BLaER1 (cell line): ENCODE data around the gene OR5AS1.
"Not testable (repeated sequence)": the region's sequence is repeated elsewhere in the genome, so short reads cannot be mapped to it uniquely, and the experiment has no call there.

Source experiments
- H3K27ac ChIP-seq: shearing (Covaris generic); formaldehyde crosslinking; 2 replicates; pipeline ENCODE4 v1.8.1; 2022
- H3K27me3 ChIP-seq: shearing (Covaris generic); formaldehyde crosslinking; 2 replicates; pipeline ENCODE4 v1.8.1; 2022
- H3K36me3 ChIP-seq: shearing (Covaris generic); formaldehyde crosslinking; 2 replicates; pipeline ENCODE4 v1.8.1; 2022
- H3K4me1 ChIP-seq: shearing (Covaris generic); formaldehyde crosslinking; 2 replicates; pipeline ENCODE4 v1.8.1; 2022
- H3K4me2 ChIP-seq: shearing (Covaris generic); formaldehyde crosslinking; 2 replicates; pipeline ENCODE4 v1.8.1; 2022
- H3K4me3 ChIP-seq: shearing (Covaris generic); formaldehyde crosslinking; 2 replicates; pipeline ENCODE4 v1.8.1; 2022
- H3K9ac ChIP-seq: shearing (Covaris generic); formaldehyde crosslinking; 2 replicates; pipeline ENCODE4 v1.8.1; 2022
- H3K9me3 ChIP-seq: shearing (Covaris generic); formaldehyde crosslinking; 2 replicates; pipeline ENCODE4 v1.8.1; 2022
- H4K20me1 ChIP-seq: shearing (Covaris generic); formaldehyde crosslinking; 2 replicates; pipeline ENCODE4 v1.8.1; 2022
- Cebpa-rat ChIP-seq: shearing (Covaris generic); IDR thresholded peaks from 2 replicates; pipeline ENCODE4 v1.8.1; 2022

The OR5AS1 gene

DNA sequence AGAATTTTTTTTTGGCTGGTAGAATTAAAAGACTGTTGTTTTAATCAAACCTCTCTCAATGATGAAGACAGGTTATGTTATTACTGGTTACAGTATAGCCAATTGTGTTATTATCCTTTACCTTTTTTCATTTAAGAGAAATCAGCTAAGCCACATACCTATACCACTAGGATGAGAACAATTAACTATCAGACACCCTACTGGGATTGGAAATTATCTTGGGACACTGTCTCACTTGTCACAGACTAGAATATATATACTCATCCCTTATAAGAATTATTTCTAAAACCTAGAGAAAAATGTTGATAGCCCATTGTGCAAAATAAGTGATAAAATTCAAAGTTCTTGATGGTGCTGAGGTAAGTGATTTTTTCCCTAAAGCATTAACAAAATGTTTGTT lies at the start of gene OR5AS1:
Gene OR5AS1, plus strand, starts transcription at position 301 of the 400 bp plus-strand sequence. CDS start 2,765 bp downstream, outside the sequence.
- Histone ChIP-seq H3K4me1 (no peaks in the 10 kb centered on the region), H3K9ac (no peak within 1 kb of the TSS), H3K4me3 (no peak within 1 kb of the TSS), H3K9me3 (no peaks in the 10 kb centered on the region), H4K20me1 (no peaks in the 10 kb centered on the region), H3K27me3 (no peaks in the 10 kb centered on the region), H3K27ac (no peak within 1 kb of the TSS), H3K36me3 (no peaks in the 10 kb centered on the region), H3K4me2 (no peak within 1 kb of the TSS)
- no peak for TF ChIP-seq Cebpa-rat

DNA sequence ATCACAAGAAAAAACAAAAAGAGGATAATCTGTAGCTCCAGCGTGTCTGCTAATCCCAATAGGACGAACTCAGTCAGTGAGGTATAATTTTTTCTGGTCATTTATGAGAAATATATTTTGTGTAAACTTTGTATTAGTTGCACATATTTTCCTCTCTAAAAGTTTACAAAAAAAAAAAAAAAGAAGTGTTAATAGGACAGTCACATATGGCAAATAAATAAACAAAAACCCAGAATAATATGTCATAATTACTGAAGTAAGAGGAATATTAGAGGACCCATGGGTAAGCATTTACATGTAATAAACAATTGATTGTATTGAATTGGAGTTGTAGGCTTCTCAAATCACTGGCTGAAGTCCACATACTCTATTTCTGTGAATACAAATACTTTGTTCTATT lies 32.9 kb upstream of the OR5AS1 start, which contains the start of gene OR5F1:
Gene OR5F1, minus strand, starts transcription at position 101 of the 400 bp plus-strand sequence. Its CDS starts 0 bp downstream, at position 101.
- Histone ChIP-seq H3K4me2 (no peak within 1 kb of the TSS), H3K9me3 (no peaks in the 10 kb centered on the region), H3K27ac (no peak within 1 kb of the TSS)

DNA sequence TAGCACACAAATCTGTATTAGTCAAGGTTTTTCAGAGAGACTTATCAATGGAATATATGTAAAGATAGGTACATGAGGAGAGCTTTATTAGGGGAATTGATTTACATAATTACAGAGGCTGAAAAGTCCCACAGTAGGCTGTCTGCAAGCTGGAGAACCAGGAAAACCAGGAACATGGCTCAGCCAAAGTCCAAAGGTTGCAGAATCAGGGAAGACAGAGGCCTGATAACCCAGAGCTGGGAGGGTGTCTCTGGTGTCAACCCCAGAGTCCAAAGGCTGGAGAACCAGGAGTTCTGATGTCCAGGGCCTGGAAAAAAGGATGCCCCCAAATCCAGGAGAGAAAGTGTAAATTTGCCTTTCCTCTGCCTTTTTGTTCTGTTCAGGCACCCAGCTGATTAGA lies 16.7 kb upstream of the OR5AS1 start:
- Histone ChIP-seq H3K27ac (no peak overlapping the region), H3K4me2 (no peak overlapping the region), H4K20me1 (no peaks in the 10 kb centered on the region), H3K4me3 (no peak overlapping the region), H3K9ac (no peak overlapping the region), H3K36me3 (no peaks in the 10 kb centered on the region), H3K9me3 (no peaks in the 10 kb centered on the region), H3K27me3 (no peaks in the 10 kb centered on the region), H3K4me1 (no peaks in the 10 kb centered on the region)
- no peak for TF ChIP-seq Cebpa-rat

More for the DNA sequence above, 32.9 kb upstream of the OR5AS1 start, which contains the start of gene OR5F1:
- no peak within 1 kb of the TSS for H3K4me3 ChIP-seq
- TF ChIP-seq Cebpa-rat = no peak
- no peaks in the 10 kb centered on the region for H3K27me3 ChIP-seq
- no peaks in the 10 kb centered on the region for H4K20me1 ChIP-seq
- H3K9ac ChIP-seq = no peak within 1 kb of the TSS
- H3K4me1 ChIP-seq = no peaks in the 10 kb centered on the region
- no peaks in the 10 kb centered on the region for H3K36me3 ChIP-seq

DNA sequence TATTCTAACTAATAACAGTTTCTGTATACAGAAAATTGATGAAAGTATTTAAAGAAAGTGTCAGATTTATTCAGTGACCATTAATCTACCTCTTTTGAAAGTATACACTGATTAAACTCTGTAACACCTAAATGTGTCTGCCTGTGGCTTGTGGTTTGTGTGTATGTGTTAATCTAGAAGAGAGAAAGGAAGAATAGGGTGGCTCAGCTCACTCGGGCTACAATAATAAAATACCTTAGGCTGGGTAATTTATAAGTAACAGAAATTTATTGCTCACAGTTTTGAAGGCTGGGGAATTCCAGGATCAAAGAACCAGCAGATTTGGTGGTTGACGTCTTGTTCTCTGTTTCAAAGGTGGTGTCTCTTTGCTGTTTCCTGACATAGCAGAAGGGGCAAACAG lies 13.6 kb upstream of the OR5AS1 start:
- Histone ChIP-seq H3K4me2 (no peak overlapping the region), H3K4me3 (no peak overlapping the region), H3K27me3 (no peaks in the 10 kb centered on the region), H3K27ac (no peak overlapping the region), H3K9ac (no peak overlapping the region), H3K36me3 (no peaks in the 10 kb centered on the region), H3K4me1 (no peaks in the 10 kb centered on the region), H4K20me1 (no peaks in the 10 kb centered on the region), H3K9me3 (no peaks in the 10 kb centered on the region)
- TF ChIP-seq Cebpa-rat = no peak

DNA sequence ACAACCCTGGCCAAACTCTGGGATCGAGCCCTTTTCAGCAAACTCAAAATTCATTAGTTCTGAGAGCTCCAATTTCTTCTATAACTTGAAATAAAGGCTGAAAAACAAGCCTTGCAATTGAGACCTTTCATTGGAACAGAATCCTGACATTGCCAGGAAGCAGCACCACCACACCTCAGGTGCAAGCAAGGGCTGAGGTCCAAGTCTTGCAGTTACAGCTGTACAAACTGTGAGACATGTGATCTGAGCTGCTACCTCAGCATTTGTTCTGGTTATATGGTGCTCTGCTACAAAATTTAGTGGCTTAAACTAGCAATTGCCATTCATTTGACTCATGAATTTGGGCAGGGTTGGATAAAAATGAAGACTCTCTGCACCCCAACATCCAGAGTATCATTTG lies 18.1 kb downstream of the OR5AS1 start:
- H3K4me1 ChIP-seq = no peaks in the 10 kb centered on the region
- no peaks in the 10 kb centered on the region for H3K9me3 ChIP-seq
- H4K20me1 ChIP-seq = no peaks in the 10 kb centered on the region
- H3K4me2 ChIP-seq = no peak overlapping the region
- no peaks in the 10 kb centered on the region for H3K36me3 ChIP-seq
- no peaks in the 10 kb centered on the region for H3K27me3 ChIP-seq
- H3K4me3 ChIP-seq = no peak overlapping the region
- no peak for TF ChIP-seq Cebpa-rat
- H3K27ac ChIP-seq = no peak overlapping the region
- no peak overlapping the region for H3K9ac ChIP-seq

DNA sequence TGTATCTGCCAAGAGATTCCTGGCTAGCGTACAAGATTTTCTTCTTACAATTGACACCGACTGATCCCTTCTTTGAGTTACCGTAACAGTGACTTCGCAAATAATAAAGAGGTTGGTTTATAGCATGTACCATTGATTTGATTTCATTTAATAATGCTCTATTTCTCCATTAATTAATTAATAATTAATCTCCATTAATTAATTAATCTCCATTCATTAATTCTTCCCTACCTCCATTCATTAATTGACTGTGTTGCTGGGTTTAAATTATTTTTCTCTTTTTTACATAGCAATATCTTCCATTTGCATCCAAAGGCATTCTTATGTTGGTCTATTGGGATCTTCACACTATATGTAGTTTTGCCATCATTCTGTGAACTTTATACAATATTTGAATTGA lies 21.0 kb downstream of the OR5AS1 start:
- no peak overlapping the region for H3K4me2 ChIP-seq
- H3K4me3 ChIP-seq = no peak overlapping the region
- H3K9me3 ChIP-seq = no peaks in the 10 kb centered on the region
- H3K36me3 ChIP-seq = no peaks in the 10 kb centered on the region
- TF ChIP-seq Cebpa-rat = no peak
- H3K27ac ChIP-seq = no peak overlapping the region
- H3K9ac ChIP-seq = no peak overlapping the region
- H3K4me1 ChIP-seq = no peaks in the 10 kb centered on the region
- H3K27me3 ChIP-seq = no peaks in the 10 kb centered on the region
- H4K20me1 ChIP-seq = no peaks in the 10 kb centered on the region

DNA sequence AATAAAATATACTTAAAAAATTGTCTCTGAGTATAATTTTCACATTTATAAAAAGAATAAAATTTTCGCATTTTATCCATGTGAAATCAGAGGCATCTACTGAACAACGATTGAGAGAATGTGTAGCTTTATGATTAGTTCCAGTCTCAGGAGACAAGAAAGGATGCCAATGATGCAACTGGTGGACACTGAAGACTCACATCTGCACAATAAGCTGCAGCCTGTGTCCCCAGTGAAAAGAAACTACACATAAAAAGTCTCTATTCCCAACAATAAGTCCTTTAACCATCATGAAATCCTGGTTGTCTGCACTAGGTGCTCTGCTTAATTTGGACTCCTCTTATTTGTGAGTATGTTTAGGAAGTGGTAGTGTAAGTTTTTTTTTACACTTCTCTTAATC lies 22.0 kb downstream of the OR5AS1 start:
- no peak overlapping the region for H3K4me3 ChIP-seq
- H3K36me3 ChIP-seq = no peaks in the 10 kb centered on the region
- no peak overlapping the region for H3K4me2 ChIP-seq
- H3K9me3 ChIP-seq = no peaks in the 10 kb centered on the region
- H3K27ac ChIP-seq = no peak overlapping the region
- TF ChIP-seq Cebpa-rat = no peak
- H3K9ac ChIP-seq = no peak overlapping the region
- H3K27me3 ChIP-seq = no peaks in the 10 kb centered on the region
- H4K20me1 ChIP-seq = no peaks in the 10 kb centered on the region
- no peaks in the 10 kb centered on the region for H3K4me1 ChIP-seq

DNA sequence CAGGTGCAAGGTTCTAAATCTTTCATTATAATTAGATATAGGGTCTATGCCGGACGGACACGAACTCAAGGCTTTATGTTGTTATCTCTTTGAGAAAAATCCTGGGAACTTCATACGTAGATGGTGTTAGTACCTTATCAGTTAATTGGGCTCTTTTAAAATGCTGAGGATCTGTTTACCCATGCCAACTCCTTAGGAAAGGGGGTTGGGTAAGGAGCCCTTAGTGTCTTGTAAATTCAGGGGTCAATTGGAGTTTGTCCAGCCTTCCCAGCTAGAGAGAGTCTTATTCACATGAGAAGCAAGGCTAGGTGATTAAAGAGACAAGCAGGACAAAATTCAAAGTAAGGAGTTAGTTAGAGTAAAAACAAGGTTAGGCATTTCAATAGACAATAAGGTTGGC lies 28.9 kb downstream of the OR5AS1 start:
- not testable (repeated sequence) for H3K4me1 ChIP-seq, H3K27me3 ChIP-seq, H3K27ac ChIP-seq, H4K20me1 ChIP-seq, H3K4me3 ChIP-seq, H3K4me2 ChIP-seq, H3K9ac ChIP-seq, H3K9me3 ChIP-seq, H3K36me3 ChIP-seq

DNA sequence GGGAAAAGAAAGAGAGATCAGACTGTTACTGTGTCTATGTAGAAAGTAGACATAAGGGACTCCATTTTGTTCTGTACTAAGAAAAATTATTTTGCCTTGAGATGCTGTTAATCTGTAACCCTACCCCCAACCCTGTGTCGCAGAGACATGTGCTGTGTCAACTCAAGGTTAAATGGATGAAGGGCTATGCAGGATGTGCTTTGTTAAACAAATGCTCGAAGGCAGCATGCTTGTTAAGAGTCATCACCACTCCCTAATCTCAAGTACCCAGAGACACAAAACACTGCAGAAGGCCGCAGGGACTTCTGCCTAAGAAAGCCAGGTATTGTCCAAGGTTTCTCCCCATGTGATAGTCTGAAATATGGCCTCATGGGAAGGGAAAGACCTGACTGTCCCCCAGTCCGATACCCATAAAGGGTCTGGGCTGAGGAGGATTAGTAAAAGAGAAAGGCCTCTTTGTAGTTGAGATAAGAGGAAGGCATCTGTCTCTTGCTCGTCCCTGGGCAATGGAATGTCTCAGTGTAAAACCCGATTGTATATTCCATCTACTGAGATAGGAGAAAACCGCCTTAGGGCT lies 30.3 kb downstream of the OR5AS1 start:
- not testable (repeated sequence) for H3K27me3 ChIP-seq, H3K36me3 ChIP-seq, H3K4me2 ChIP-seq, H4K20me1 ChIP-seq, H3K9ac ChIP-seq, H3K4me1 ChIP-seq, H3K4me3 ChIP-seq, H3K9me3 ChIP-seq, H3K27ac ChIP-seq

DNA sequence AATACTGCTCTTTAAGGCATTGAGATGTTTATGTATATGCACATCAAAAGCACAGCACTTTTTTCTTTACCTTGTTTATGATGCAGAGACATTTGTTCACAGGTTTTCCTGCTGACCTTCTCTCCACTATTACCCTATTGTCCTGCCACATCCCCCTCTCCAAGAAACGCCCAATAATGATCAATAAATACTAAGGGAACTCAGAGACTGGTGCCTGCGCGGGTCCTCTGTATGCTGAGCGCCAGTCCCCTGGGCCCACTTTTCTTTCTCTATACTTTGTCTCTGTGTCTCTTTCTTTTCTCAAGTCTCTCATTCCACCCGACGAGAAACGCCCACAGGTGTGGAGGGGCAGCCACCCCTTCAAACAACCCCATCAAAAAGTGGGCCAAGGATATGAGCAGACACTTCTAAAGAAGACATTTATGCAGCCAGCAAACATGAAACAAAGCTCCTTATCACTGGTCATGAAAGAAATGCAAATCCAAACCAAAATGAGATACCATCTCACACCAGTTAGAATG lies 30.9 kb downstream of the OR5AS1 start:
- H3K4me3 ChIP-seq, H3K36me3 ChIP-seq, H3K9ac ChIP-seq, H3K27me3 ChIP-seq, H3K9me3 ChIP-seq, H3K27ac ChIP-seq, H3K4me2 ChIP-seq, H3K4me1 ChIP-seq, H4K20me1 ChIP-seq: not testable (repeated sequence)

DNA sequence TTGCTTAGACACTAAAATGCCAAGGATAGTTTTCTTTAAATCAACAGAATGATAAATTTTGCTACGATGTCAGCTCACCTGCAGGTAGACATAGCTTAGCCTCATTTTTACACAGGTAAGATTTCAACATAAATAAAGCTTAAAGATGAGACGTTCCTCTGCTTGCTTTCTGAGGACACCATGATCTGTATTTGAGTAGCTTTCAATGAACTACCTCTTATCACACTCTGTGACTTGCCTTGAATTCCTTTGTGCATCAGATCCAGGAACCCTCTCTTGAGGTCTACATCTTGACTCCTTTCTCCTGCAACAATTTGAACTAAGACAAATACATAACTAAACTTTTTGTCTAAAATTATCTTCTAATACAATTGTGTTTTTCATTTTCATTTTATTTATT lies 39.5 kb downstream of the OR5AS1 start:
- no peak for TF ChIP-seq Cebpa-rat
- Histone ChIP-seq H3K27ac (no peak overlapping the region), H3K4me1 (no peaks in the 10 kb centered on the region), H3K4me2 (no peak overlapping the region), H3K27me3 (no peaks in the 10 kb centered on the region), H3K9ac (no peak overlapping the region), H3K4me3 (no peak overlapping the region), H4K20me1 (no peaks in the 10 kb centered on the region), H3K9me3 (no peaks in the 10 kb centered on the region), H3K36me3 (no peaks in the 10 kb centered on the region)
